Measurements from ENCODE around the gene MRPL36.

DNA sequence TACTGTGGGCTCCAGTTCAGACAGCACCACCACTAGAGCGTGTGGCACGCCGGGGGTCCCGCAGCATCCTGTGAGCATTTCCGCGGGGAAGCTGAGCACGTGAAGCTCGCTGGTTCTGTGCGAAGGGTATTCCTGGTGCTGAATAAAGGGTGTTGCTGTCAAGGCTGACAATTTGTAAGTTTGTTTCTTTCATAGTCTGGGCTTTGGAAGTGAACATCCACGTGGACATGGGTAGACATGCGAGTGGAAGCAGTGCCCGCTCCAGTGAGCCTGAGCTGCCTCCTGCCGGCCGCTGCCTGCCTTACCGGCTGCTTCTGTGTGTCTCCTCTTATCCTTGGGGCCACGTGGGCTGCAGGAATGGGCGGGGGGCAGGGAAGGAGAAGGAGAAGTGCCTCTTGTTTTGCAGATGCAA, 16.2 kb upstream of the MRPL36 start:
- TF ChIP-seq, protein P1, sequence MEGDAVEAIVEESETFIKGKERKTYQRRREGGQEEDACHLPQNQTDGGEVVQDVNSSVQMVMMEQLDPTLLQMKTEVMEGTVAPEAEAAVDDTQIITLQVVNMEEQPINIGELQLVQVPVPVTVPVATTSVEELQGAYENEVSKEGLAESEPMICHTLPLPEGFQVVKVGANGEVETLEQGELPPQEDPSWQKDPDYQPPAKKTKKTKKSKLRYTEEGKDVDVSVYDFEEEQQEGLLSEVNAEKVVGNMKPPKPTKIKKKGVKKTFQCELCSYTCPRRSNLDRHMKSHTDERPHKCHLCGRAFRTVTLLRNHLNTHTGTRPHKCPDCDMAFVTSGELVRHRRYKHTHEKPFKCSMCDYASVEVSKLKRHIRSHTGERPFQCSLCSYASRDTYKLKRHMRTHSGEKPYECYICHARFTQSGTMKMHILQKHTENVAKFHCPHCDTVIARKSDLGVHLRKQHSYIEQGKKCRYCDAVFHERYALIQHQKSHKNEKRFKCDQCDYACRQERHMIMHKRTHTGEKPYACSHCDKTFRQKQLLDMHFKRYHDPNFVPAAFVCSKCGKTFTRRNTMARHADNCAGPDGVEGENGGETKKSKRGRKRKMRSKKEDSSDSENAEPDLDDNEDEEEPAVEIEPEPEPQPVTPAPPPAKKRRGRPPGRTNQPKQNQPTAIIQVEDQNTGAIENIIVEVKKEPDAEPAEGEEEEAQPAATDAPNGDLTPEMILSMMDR (IDR thresholded peaks at IDR 0.05), result no peak
- TF ChIP-seq POLR2A (IDR thresholded peaks at IDR 0.05), result no peak
- TF ChIP-seq POLR2AphosphoS5 (IDR thresholded peaks at IDR 0.05), result no peak
